Panc1 (cell line): ENCODE results near the gene DAZAP1. TPM values are rescaled to one million over a fixed set of nuclear protein-coding genes. Genes with fewer than 3 reads are reported as not detected.
A peak's percentile ranks its signal among the peaks of the same experiment; 100 is the strongest.

Source experiments
- ATAC-seq: fragments of 200-7000 bp; cut with Tn5 transposase; 2 replicates; pipeline ENCODE4 v1.9.1; 2020; ENCODE audit warnings: mild to moderate bottlenecking, moderate library complexity
- BruUV-seq: library from RNA; stranded (reverse); fragments of 400-500 nt; replicated peaks from 2 replicates; lab custom pipeline; 2021; lab: Mats Ljungman, UMichigan
- CTCF ChIA-PET: fragments of 300-600 bp; sonication (Branson Sonifier 250); formaldehyde crosslinking; loops from one replicate; lab custom pipeline; 2022; ENCODE audit warnings: antibody characterized with exemption; lab: Charles Lee
- POLR2A ChIA-PET: fragments of 300-600 bp; sonication (Branson Sonifier 250); formaldehyde crosslinking; loops from one replicate; lab custom pipeline; 2022; ENCODE audit warnings: antibody characterized with exemption; lab: Charles Lee
- DNase-seq: peaks from one replicate; pipeline ENCODE4 v3.0.0-alpha.2; 2010; ENCODE audit warnings: low read depth, low spot score
- H3K27ac ChIP-seq: 2 replicates; pipeline ENCODE4 v1.5.1; 2011; ENCODE audit warnings: mild to moderate bottlenecking, low read length, inconsistent platforms
- H3K27me3 ChIP-seq: fragments of 200-500 bp; sonication (Bioruptor generic); 2 replicates; pipeline ENCODE4 v1.6.0; 2014; ENCODE audit warnings: low read length, inconsistent platforms; ENCODE audit not compliant: control insufficient read depth, insufficient read depth
- H3K36me3 ChIP-seq: fragments of 200-500 bp; sonication (Bioruptor generic); 2 replicates; pipeline ENCODE4 v1.5.1; 2014; ENCODE audit warnings: inconsistent platforms, mild to moderate bottlenecking, low read length, moderate library complexity; ENCODE audit not compliant: control insufficient read depth, insufficient read depth
- H3K4me1 ChIP-seq: 2 replicates; pipeline ENCODE4 v1.5.1; 2011; ENCODE audit warnings: inconsistent platforms, mild to moderate bottlenecking, low read length, moderate library complexity; ENCODE audit not compliant: control insufficient read depth, insufficient read depth
- H3K4me3 ChIP-seq, 2 experiments: 2 replicates each; pipeline ENCODE4 v1.5.1; 2011 to 2012; ENCODE audit warnings: low read depth in 2 of 2, low read length in 2 of 2, mild to moderate bottlenecking in 2 of 2, inconsistent platforms in 1 of 2, moderate library complexity in 1 of 2
- H3K9me3 ChIP-seq: fragments of 200-500 bp; sonication (Bioruptor generic); 2 replicates; pipeline ENCODE4 v1.5.1; 2014; ENCODE audit warnings: low read depth, mild to moderate bottlenecking, inconsistent platforms, low read length, moderate library complexity; ENCODE audit not compliant: control insufficient read depth, insufficient read depth
- CTCF ChIP-seq: fragments of 450-650 bp; IDR thresholded peaks from 2 replicates; pipeline ENCODE4 v1.5.1; 2017; ENCODE audit warnings: mild to moderate bottlenecking
- POLR2AphosphoS5 ChIP-seq: IDR thresholded peaks from 2 replicates; pipeline ENCODE4 v1.6.1; 2012; ENCODE audit warnings: mild to moderate bottlenecking, low read depth, low read length, moderate library complexity
- SIN3A ChIP-seq: IDR thresholded peaks from 2 replicates; pipeline ENCODE4 v1.6.1; 2012; ENCODE audit warnings: low read depth, mild to moderate bottlenecking, low read length, moderate library complexity, borderline replicate concordance; ENCODE audit not compliant: insufficient read depth
- TCF7L2 ChIP-seq: IDR thresholded peaks from 2 replicates; pipeline ENCODE4 v1.6.1; 2011; ENCODE audit warnings: mild to moderate bottlenecking, low read depth, low read length, inconsistent platforms
- in situ Hi-C: cut with HindIII; loops from 2 replicates; pipeline ENCODE4 v1.10.0; 2016; ENCODE audit warnings: low sequenced_read_pairs, low pct_unique_long_range_greater_than_20kb
- intact Hi-C: fragments of 100-400 bp; cut with micrococcal nuclease; formaldehyde crosslinking; loops from one replicate; pipeline ENCODE4 v1.10.0; 2022; ENCODE audit not compliant: unreplicated experiment
- total RNA-seq: library from RNA; stranded (reverse); gene quantifications from one replicate; pipeline ENCODE4 v1.2.1, GENCODE V29; 2021; ENCODE audit not compliant: unreplicated experiment
- TF ChIP-seq, protein P1 (sequence below), 2 experiments: IDR thresholded peaks; 2 replicates each; pipeline ENCODE4 v1.6.1; 2011 to 2012; ENCODE audit warnings: low read depth in 2 of 2, control low read depth in 1 of 2, low read length in 1 of 2, mild to moderate bottlenecking in 1 of 2, moderate library complexity in 1 of 2; ENCODE audit not compliant: insufficient read depth in 1 of 2

DAZAP1 gene
- total RNA-seq, 1 experiment from 2014 or later: 195 TPM

GRCh38 chr19:1383312-1384084, 23.9 kb upstream of the DAZAP1 start, which contains the start of gene NDUFS7:
NDUFS7 (plus strand) TSS chr19:1383907; CDS start chr19:1383927, 20 bp downstream.
- in situ Hi-C loops: no loop called here
- H3K27ac ChIP-seq: peak within 1 kb of the TSS; percentile 86
- peak; percentile 58 for DNase-seq
- ATAC-seq: peak; percentile 89
- TF ChIP-seq CTCF (no peak), TCF7L2 (0 out of 2 replicates have a peak, but pooled peaks have one; percentile 45), POLR2AphosphoS5 (peak; percentile 73), SIN3A (peak; percentile 91; the same call in 1 of the 2 replicates)
- TF ChIP-seq, protein P1, sequence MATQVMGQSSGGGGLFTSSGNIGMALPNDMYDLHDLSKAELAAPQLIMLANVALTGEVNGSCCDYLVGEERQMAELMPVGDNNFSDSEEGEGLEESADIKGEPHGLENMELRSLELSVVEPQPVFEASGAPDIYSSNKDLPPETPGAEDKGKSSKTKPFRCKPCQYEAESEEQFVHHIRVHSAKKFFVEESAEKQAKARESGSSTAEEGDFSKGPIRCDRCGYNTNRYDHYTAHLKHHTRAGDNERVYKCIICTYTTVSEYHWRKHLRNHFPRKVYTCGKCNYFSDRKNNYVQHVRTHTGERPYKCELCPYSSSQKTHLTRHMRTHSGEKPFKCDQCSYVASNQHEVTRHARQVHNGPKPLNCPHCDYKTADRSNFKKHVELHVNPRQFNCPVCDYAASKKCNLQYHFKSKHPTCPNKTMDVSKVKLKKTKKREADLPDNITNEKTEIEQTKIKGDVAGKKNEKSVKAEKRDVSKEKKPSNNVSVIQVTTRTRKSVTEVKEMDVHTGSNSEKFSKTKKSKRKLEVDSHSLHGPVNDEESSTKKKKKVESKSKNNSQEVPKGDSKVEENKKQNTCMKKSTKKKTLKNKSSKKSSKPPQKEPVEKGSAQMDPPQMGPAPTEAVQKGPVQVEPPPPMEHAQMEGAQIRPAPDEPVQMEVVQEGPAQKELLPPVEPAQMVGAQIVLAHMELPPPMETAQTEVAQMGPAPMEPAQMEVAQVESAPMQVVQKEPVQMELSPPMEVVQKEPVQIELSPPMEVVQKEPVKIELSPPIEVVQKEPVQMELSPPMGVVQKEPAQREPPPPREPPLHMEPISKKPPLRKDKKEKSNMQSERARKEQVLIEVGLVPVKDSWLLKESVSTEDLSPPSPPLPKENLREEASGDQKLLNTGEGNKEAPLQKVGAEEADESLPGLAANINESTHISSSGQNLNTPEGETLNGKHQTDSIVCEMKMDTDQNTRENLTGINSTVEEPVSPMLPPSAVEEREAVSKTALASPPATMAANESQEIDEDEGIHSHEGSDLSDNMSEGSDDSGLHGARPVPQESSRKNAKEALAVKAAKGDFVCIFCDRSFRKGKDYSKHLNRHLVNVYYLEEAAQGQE (IDR thresholded peaks at IDR 0.05; ENCODE audit: insufficient read depth in 1 of 2, low read depth in 2 of 2, low read length in 1 of 2): peak in 1 of 2 experiments; percentile 27; a peak in 1 of 4 replicates
- peaks cover 4% of the 10 kb centered on the region; the same call in 1 of the 2 replicates for H3K36me3 ChIP-seq
- H3K4me3 ChIP-seq: peak within 1 kb of the TSS; percentile 85 to 86
- no peaks in the 10 kb centered on the region for H3K27me3 ChIP-seq
- BruUV-seq: no TSS peak
- H3K9me3 ChIP-seq: no peaks in the 10 kb centered on the region
- ChIA-PET POLR2A (no interaction called here), CTCF (interaction anchor here (0.5 to 0.6 kb wide), 2 partner anchors 22 to 52 kb away, joined by 4 to 5 read pairs; no protein-coding TSS in a partner anchor)
- H3K4me1 ChIP-seq: no peaks in the 10 kb centered on the region
- intact Hi-C loops: no loop called here

- POLR2A ChIA-PET: no interaction called here
- TF ChIP-seq, protein P1 (IDR thresholded peaks at IDR 0.05; ENCODE audit: insufficient read depth in 1 of 2, low read depth in 2 of 2, low read length in 1 of 2): no peak
- Histone ChIP-seq H3K36me3 (peaks cover 4% of the 10 kb centered on the region; the same call in 1 of the 2 replicates), H3K9me3 (no peaks in the 10 kb centered on the region), H3K27me3 (no peaks in the 10 kb centered on the region), H3K27ac (peak overlapping the region; percentile 86), H3K4me3 (peak overlapping the region; percentile 85 to 86), H3K4me1 (no peaks in the 10 kb centered on the region)
- CTCF ChIA-PET: no interaction called here
- TSS peak; percentile 78 for BruUV-seq
- intact Hi-C loops: no loop called here
- ATAC-seq (0 out of 2 replicates have a peak, but pooled peaks have one; percentile 1), DNase-seq (no peak)
- in situ Hi-C loops: no loop called here
These were observed 23.3 kb upstream of the DAZAP1 start for GRCh38 chr19:1384085-1384462.
